Measurements from ENCODE around the gene SLC5A9. TPM values are rescaled to one million over a fixed set of nuclear protein-coding genes. Genes with fewer than 3 reads are reported as not detected.

The SLC5A9 gene
- total and polyA plus RNA-seq, 2 donors (not counting 1 experiment from before 2014, with no cell fraction given) = not detected

DNA sequence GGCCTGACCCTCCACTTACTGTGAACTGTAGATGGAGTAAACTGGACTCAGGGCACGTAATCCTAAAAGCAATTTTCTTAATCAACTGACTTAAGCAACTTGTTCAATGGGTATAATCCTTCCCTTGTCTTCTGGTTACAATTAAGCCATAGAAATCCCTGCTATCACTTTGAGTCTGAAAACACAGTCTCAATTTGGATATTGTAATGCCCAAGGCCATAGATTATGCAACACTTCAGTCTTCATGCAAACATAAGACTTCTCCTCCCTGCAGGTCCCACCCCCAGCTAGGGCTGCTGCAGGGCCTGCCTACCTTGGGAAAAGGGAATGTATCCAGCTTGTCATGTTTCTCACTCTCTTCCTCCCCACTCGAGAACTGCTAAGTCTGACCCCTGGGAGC, 6.2 kb upstream of the SLC5A9 start:
- TF ChIP-seq EZH2 (IDR thresholded peaks at IDR 0.05; ENCODE audit: low read length, missing control alignments) = no peak
- TF ChIP-seq, protein P1, sequence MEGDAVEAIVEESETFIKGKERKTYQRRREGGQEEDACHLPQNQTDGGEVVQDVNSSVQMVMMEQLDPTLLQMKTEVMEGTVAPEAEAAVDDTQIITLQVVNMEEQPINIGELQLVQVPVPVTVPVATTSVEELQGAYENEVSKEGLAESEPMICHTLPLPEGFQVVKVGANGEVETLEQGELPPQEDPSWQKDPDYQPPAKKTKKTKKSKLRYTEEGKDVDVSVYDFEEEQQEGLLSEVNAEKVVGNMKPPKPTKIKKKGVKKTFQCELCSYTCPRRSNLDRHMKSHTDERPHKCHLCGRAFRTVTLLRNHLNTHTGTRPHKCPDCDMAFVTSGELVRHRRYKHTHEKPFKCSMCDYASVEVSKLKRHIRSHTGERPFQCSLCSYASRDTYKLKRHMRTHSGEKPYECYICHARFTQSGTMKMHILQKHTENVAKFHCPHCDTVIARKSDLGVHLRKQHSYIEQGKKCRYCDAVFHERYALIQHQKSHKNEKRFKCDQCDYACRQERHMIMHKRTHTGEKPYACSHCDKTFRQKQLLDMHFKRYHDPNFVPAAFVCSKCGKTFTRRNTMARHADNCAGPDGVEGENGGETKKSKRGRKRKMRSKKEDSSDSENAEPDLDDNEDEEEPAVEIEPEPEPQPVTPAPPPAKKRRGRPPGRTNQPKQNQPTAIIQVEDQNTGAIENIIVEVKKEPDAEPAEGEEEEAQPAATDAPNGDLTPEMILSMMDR (conservative IDR thresholded peaks at IDR 0.05 in 1 of 2, IDR thresholded peaks at IDR 0.05 in 1 of 2; ENCODE audit: low read depth in 1 of 2, low read length in 2 of 2) = no peak
- no peak for DNase-seq (ENCODE audit: low read depth in 2 of 2)
- no peaks in the 10 kb centered on the region for H3K36me3 ChIP-seq (ENCODE audit: control insufficient read depth, insufficient read depth, low read length)
- H3K27me3 ChIP-seq (ENCODE audit: control insufficient read depth, insufficient read depth, low read length) = no peaks in the 10 kb centered on the region
- H3K4me3 ChIP-seq (replicated peaks in 1 of 4; ENCODE audit: control extremely low read depth in 1 of 4, insufficient read depth in 1 of 4, low read depth in 3 of 4, low read length in 4 of 4) = no peak overlapping the region
- H3K9me3 ChIP-seq (ENCODE audit: control insufficient read depth, insufficient read depth, low read depth, low read length) = no peaks in the 10 kb centered on the region
- no peak overlapping the region for H3K9ac ChIP-seq (ENCODE audit: insufficient read depth, low read length)
- H2AFZ ChIP-seq (ENCODE audit: low read length) = no peak overlapping the region
- no peaks in the 10 kb centered on the region for H3K79me2 ChIP-seq (ENCODE audit: control insufficient read depth, insufficient read depth, low read length)
- H3K4me2 ChIP-seq (ENCODE audit: extremely low read depth, insufficient read depth, low read length) = no peak overlapping the region
- no peaks in the 10 kb centered on the region for H4K20me1 ChIP-seq (ENCODE audit: control insufficient read depth, extremely low read depth, insufficient read depth, low read length)
- no peaks in the 10 kb centered on the region for H3K4me1 ChIP-seq (ENCODE audit: control insufficient read depth, extremely low read depth, insufficient read depth, low read length)
- H3K27ac ChIP-seq (ENCODE audit: insufficient read depth, low read length) = no peak overlapping the region

DNA sequence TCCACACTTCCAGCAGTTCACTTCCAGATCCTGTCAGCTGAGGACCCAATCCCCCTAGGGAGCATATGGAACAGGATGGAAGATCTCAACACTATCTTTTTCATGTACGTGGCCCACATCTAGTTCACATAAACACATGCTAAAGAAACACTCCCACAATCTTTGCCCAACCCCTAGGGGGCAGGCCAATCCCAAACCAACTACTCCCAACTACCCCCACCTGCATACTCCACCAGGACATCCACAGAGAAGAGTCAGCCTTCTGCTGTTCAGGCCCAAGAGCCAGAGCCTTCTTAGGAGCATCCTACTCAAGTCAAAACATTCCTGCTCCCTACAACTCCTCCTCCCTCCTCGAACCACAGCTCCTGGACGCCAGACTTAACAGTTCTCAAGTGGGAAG, 5.6 kb upstream of the SLC5A9 start:
- H3K9me3 ChIP-seq (ENCODE audit: control insufficient read depth, insufficient read depth, low read depth, low read length) = no peaks in the 10 kb centered on the region
- H3K79me2 ChIP-seq (ENCODE audit: control insufficient read depth, insufficient read depth, low read length) = no peaks in the 10 kb centered on the region
- H3K4me3 ChIP-seq (replicated peaks in 1 of 4; ENCODE audit: control extremely low read depth in 1 of 4, insufficient read depth in 1 of 4, low read depth in 3 of 4, low read length in 4 of 4) = no peak overlapping the region
- TF ChIP-seq, protein P1 (conservative IDR thresholded peaks at IDR 0.05 in 1 of 2, IDR thresholded peaks at IDR 0.05 in 1 of 2; ENCODE audit: low read depth in 1 of 2, low read length in 2 of 2) = no peak
- no peak for TF ChIP-seq EZH2 (IDR thresholded peaks at IDR 0.05; ENCODE audit: low read length, missing control alignments)
- no peak overlapping the region for H3K27ac ChIP-seq (ENCODE audit: insufficient read depth, low read length)
- H3K9ac ChIP-seq (ENCODE audit: insufficient read depth, low read length) = no peak overlapping the region
- H3K4me2 ChIP-seq (ENCODE audit: extremely low read depth, insufficient read depth, low read length) = no peak overlapping the region
- no peak overlapping the region for H2AFZ ChIP-seq (ENCODE audit: low read length)
- DNase-seq (ENCODE audit: low read depth in 2 of 2) = no peak
- H3K27me3 ChIP-seq (ENCODE audit: control insufficient read depth, insufficient read depth, low read length) = no peaks in the 10 kb centered on the region
- H3K4me1 ChIP-seq (ENCODE audit: control insufficient read depth, extremely low read depth, insufficient read depth, low read length) = no peaks in the 10 kb centered on the region
- H3K36me3 ChIP-seq (ENCODE audit: control insufficient read depth, insufficient read depth, low read length) = no peaks in the 10 kb centered on the region
- no peaks in the 10 kb centered on the region for H4K20me1 ChIP-seq (ENCODE audit: control insufficient read depth, extremely low read depth, insufficient read depth, low read length)

DNA sequence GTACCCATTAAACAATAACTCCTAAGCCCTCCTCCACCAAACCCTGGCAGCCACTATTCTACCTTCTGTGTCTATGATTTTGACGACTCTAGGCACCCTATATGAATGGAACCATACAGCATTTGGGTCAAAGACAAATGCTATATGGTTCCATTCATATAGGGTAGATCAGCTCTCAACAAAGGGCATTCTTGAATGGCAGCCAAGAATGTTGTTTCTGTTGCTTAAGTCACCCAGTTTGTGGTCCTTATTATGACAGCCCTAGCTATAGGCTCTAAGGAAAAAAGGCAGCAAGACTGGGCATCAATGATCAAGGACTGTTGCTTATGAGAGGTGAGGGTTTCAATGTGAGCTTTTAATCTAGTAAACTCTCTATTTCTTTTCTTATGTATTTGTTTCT, 4.7 kb upstream of the SLC5A9 start:
- no peak overlapping the region for H3K9ac ChIP-seq (ENCODE audit: insufficient read depth, low read length)
- no peak overlapping the region for H3K27ac ChIP-seq (ENCODE audit: insufficient read depth, low read length)
- H3K27me3 ChIP-seq (ENCODE audit: control insufficient read depth, insufficient read depth, low read length) = no peaks in the 10 kb centered on the region
- H4K20me1 ChIP-seq (ENCODE audit: control insufficient read depth, extremely low read depth, insufficient read depth, low read length) = no peaks in the 10 kb centered on the region
- TF ChIP-seq EZH2 (IDR thresholded peaks at IDR 0.05; ENCODE audit: low read length, missing control alignments) = no peak
- TF ChIP-seq, protein P1 (conservative IDR thresholded peaks at IDR 0.05 in 1 of 2, IDR thresholded peaks at IDR 0.05 in 1 of 2; ENCODE audit: low read depth in 1 of 2, low read length in 2 of 2) = no peak
- no peaks in the 10 kb centered on the region for H3K79me2 ChIP-seq (ENCODE audit: control insufficient read depth, insufficient read depth, low read length)
- no peaks in the 10 kb centered on the region for H3K9me3 ChIP-seq (ENCODE audit: control insufficient read depth, insufficient read depth, low read depth, low read length)
- no peak overlapping the region for H3K4me3 ChIP-seq (replicated peaks in 1 of 4; ENCODE audit: control extremely low read depth in 1 of 4, insufficient read depth in 1 of 4, low read depth in 3 of 4, low read length in 4 of 4)
- H3K4me2 ChIP-seq (ENCODE audit: extremely low read depth, insufficient read depth, low read length) = no peak overlapping the region
- no peak for DNase-seq (ENCODE audit: low read depth in 2 of 2)
- no peaks in the 10 kb centered on the region for H3K4me1 ChIP-seq (ENCODE audit: control insufficient read depth, extremely low read depth, insufficient read depth, low read length)
- H2AFZ ChIP-seq (ENCODE audit: low read length) = no peak overlapping the region
- H3K36me3 ChIP-seq (ENCODE audit: control insufficient read depth, insufficient read depth, low read length) = no peaks in the 10 kb centered on the region

Data from fibroblast of lung (primary cell).